A549 (cell line): Measurements from ENCODE around the gene SLC15A3. TPM values are rescaled to one million over a fixed set of nuclear protein-coding genes. Genes with fewer than 3 reads are reported as not detected.

Experiments used
- ATAC-seq, 2 experiments: fragments of 200-7000 bp in 1 of 2; fragments of >200 bp in 1 of 2; cut with Nextera tagmentation in 1 of 2; cut with Tn5 transposase in 1 of 2; 3 replicates each; pipeline versions ENCODE4 v1.8.0 to v1.9.1; 2018 to 2020; ENCODE audit warnings: mild to moderate bottlenecking in 1 of 2, moderate library complexity in 1 of 2
- CTCF ChIA-PET: fragments of 300-600 bp; sonication (Branson Sonifier 250); formaldehyde crosslinking; extraction: SDS; loops from one replicate; lab custom pipeline; 2021; ENCODE audit warnings: antibody characterized with exemption, inconsistent platforms; lab: Yijun Ruan, JAX
- POLR2A ChIA-PET: fragments of 350-600 bp; formaldehyde crosslinking; extraction: SDS; loops from one replicate; lab custom pipeline; 2021; ENCODE audit warnings: antibody characterized with exemption, inconsistent platforms; lab: Yijun Ruan, JAX
- DNase-seq, 2 experiments: peaks; one replicate each; pipeline versions ENCODE4 v3.0.0 to v3.0.0-alpha.2; 2011 to 2016; ENCODE audit warnings: low read depth in 1 of 2, low spot score in 1 of 2
- FAIRE-seq: peaks from 2 replicates; lab custom pipeline; 2011; peaks lifted over from hg19 to GRCh38; lab: Jason Lieb, UNC
- H3K27ac ChIP-seq, 2 experiments: fragments of >200 bp; sonication (Bioruptor Twin); formaldehyde crosslinking; 3 replicates each; pipeline ENCODE4 v1.5.1; 2016 to 2017
- H3K4me1 ChIP-seq: fragments of >200 bp; sonication (Bioruptor Twin); formaldehyde crosslinking; 3 replicates; pipeline ENCODE4 v1.6.1; 2016
- H3K4me2 ChIP-seq: fragments of >200 bp; sonication (Bioruptor Twin); formaldehyde crosslinking; 3 replicates; pipeline ENCODE4 v1.6.1; 2016
- H3K4me3 ChIP-seq: fragments of >200 bp; sonication (Bioruptor Twin); formaldehyde crosslinking; 3 replicates; pipeline ENCODE4 v1.5.1; 2016
- H3K9me3 ChIP-seq: fragments of >200 bp; sonication (Bioruptor Twin); formaldehyde crosslinking; 3 replicates; pipeline ENCODE4 v1.6.1; 2016
- ATOH8 ChIP-seq: fragments of 250-450 bp; sonication (Bioruptor Pico); IDR thresholded peaks from 2 replicates; pipeline ENCODE4 v1.5.0; 2020; ENCODE audit warnings: low read depth, mild to moderate bottlenecking, moderate library complexity
- CTCF ChIP-seq: fragments of >200 bp; sonication (Bioruptor Twin); formaldehyde crosslinking; IDR thresholded peaks from 3 replicates; pipeline ENCODE4 v1.5.1; 2016
- EHF ChIP-seq: fragments of 250-450 bp; sonication (Bioruptor Pico); IDR thresholded peaks from 2 replicates; pipeline ENCODE4 v1.5.0; 2020; ENCODE audit warnings: mild to moderate bottlenecking
- ELK1 ChIP-seq: fragments of 150-350 bp; IDR thresholded peaks from 2 replicates; pipeline ENCODE4 v1.6.1; 2014; ENCODE audit warnings: low read depth, mild to moderate bottlenecking, low read length
- EP300 ChIP-seq, 2 experiments: fragments of >200 bp; sonication (Bioruptor Twin); formaldehyde crosslinking; IDR thresholded peaks; 2 replicates in 1 of 2; 3 replicates in 1 of 2; pipeline ENCODE4 v1.6.1; 2016 to 2017
- ESRRA ChIP-seq: fragments of 150-350 bp; IDR thresholded peaks from 2 replicates; pipeline ENCODE4 v1.6.1; 2014; ENCODE audit warnings: mild to moderate bottlenecking, low read length, borderline replicate concordance
- FOSB ChIP-seq: fragments of 250-450 bp; sonication (Bioruptor Pico); IDR thresholded peaks from 2 replicates; pipeline ENCODE4 v1.5.0; 2020; ENCODE audit warnings: mild to moderate bottlenecking, moderate library complexity
- FOXS1 ChIP-seq: fragments of 250-450 bp; sonication (Bioruptor Pico); IDR thresholded peaks from 2 replicates; pipeline ENCODE4 v1.5.0; 2020; ENCODE audit warnings: mild to moderate bottlenecking, moderate library complexity
- GATA3 ChIP-seq: IDR thresholded peaks from 2 replicates; pipeline ENCODE4 v1.6.1; 2012; ENCODE audit warnings: borderline replicate concordance
- HDAC2 ChIP-seq: fragments of 200-600 bp; sonication (generic); IDR thresholded peaks from 2 replicates; pipeline ENCODE4 v1.6.1; 2016
- HES2 ChIP-seq: fragments of >200 bp; sonication (Bioruptor Twin); formaldehyde crosslinking; IDR thresholded peaks from 2 replicates; pipeline ENCODE4 v1.6.1; 2016
- HEYL ChIP-seq: fragments of 250-450 bp; sonication (Bioruptor Pico); IDR thresholded peaks from 2 replicates; pipeline ENCODE4 v1.8.0; 2021; ENCODE audit warnings: mild to moderate bottlenecking, moderate library complexity
- HMGXB4 ChIP-seq: fragments of 250-450 bp; sonication (Bioruptor Pico); IDR thresholded peaks from 2 replicates; pipeline ENCODE4 v1.5.0; 2021; ENCODE audit warnings: mild to moderate bottlenecking, moderate library complexity, borderline replicate concordance
- JUNB ChIP-seq: fragments of >200 bp; sonication (Bioruptor Twin); formaldehyde crosslinking; IDR thresholded peaks from 2 replicates; pipeline ENCODE4 v1.6.1; 2016
- MAZ ChIP-seq: fragments of 150-350 bp; IDR thresholded peaks from 2 replicates; pipeline ENCODE4 v1.6.1; 2014; ENCODE audit warnings: antibody characterized with exemption, low read depth, low read length, borderline replicate concordance
- MYC ChIP-seq: IDR thresholded peaks from 2 replicates; pipeline ENCODE4 v1.6.1; 2012; ENCODE audit warnings: mild to moderate bottlenecking, inconsistent platforms, low read length, improper control_type of control experiment, borderline replicate concordance
- RAD21 ChIP-seq, 2 experiments: fragments of >200 bp in 1 of 2; sonication (Bioruptor Twin) in 1 of 2; formaldehyde crosslinking in 1 of 2; IDR thresholded peaks in 1 of 2; conservative IDR thresholded peaks in 1 of 2; 2 replicates in 1 of 2; 3 replicates in 1 of 2; pipeline ENCODE4 v1.6.1; 2012 to 2018; ENCODE audit warnings: inconsistent platforms in 1 of 2
- RCOR1 ChIP-seq: fragments of 150-350 bp; IDR thresholded peaks from 2 replicates; pipeline ENCODE4 v1.6.1; 2014; ENCODE audit warnings: antibody characterized with exemption, low read length, low read depth
- REST ChIP-seq: fragments of 200-600 bp; sonication (generic); IDR thresholded peaks from 2 replicates; pipeline ENCODE4 v1.6.1; 2016; ENCODE audit warnings: antibody characterized with exemption, mild to moderate bottlenecking, moderate library complexity
- TFCP2L1 ChIP-seq: fragments of 250-450 bp; sonication (Bioruptor Pico); IDR thresholded peaks from 2 replicates; pipeline ENCODE4 v1.5.0; 2021; ENCODE audit warnings: mild to moderate bottlenecking
- WGBS: methylation state at CpG from one replicate; pipeline ENCODE4 v1.1.6; 2017; ENCODE audit errors: missing lambda C conversion rate; 5-methylcytosine and 5-hydroxymethylcytosine counted together
- polyA plus RNA-seq, 4 experiments: library from polyadenylated mRNA; depleted of rRNA in 3 of 4; stranded (reverse); fragments of >200 nt; fragmentation: RNase III in 1 of 4; extraction: RNeasy Plus Mini Kit Qiagen cat#74134 plus additional on column Dnase treatment in 1 of 4; gene quantifications; 2 replicates in 3 of 4; 3 replicates in 1 of 4; pipeline ENCODE4 v1.2.3, GENCODE V29; 2011 to 2017

Gene SLC15A3
- polyA plus RNA-seq, 2 of the 4 experiments (the other 2 are of a cell fraction) = not detected

- WGBS = 95% methylated on average over 11 of the region's 11 CpGs
- TF ChIP-seq ELK1 (no peak), ATOH8 (CRISPR knock-in tag) (no peak), MYC (no peak), MAZ (no peak), JUNB (no peak), HDAC2 (no peak), ESRRA (no peak), REST (no peak), FOSB (CRISPR knock-in tag) (no peak), HES2 (no peak), HMGXB4 (CRISPR knock-in tag) (no peak), EP300 (IDR thresholded peaks at IDR 0.05) (no peak), FOXS1 (CRISPR knock-in tag) (no peak), CTCF (no peak), TFCP2L1 (CRISPR knock-in tag) (no peak), GATA3 (no peak), RAD21 (conservative IDR thresholded peaks at IDR 0.05 in 1 of 2, IDR thresholded peaks at IDR 0.05 in 1 of 2) (no peak), HEYL (CRISPR knock-in tag) (no peak), EHF (CRISPR knock-in tag) (no peak), RCOR1 (no peak)
- no peak for DNase-seq
- Histone ChIP-seq H3K4me1 (peaks cover 16% of the 10 kb centered on the region), H3K4me3 (no peak overlapping the region), H3K9me3 (no peaks in the 10 kb centered on the region), H3K27ac (no peak overlapping the region), H3K4me2 (no peak overlapping the region)
- no peak for FAIRE-seq
- no peak for ATAC-seq
- ChIA-PET CTCF (interaction anchor here (1.3 to 12.7 kb wide), 7 partner anchors 8 to 232 kb away, joined by 3 to 153 read pairs (median 7); partner anchors contain the start of gene TMEM109), POLR2A (no interaction called here)
Observed at GRCh38 chr11:60902625-60903024, 49.4 kb downstream of the SLC15A3 start.
